Transverse colon (tissue), 4 donors: ENCODE measurements around the gene SLC7A10.

Experiments used
- CTCF ChIP-seq, 5 experiments: fragments of 200-600 bp in 3 of 5; fragments of 450-650 bp in 2 of 5; sonication (generic) in 3 of 5; IDR thresholded peaks; 1 replicate in 2 of 5; 2 replicates in 3 of 5; pipeline ENCODE4 v1.5.1; 2016 to 2017; ENCODE audit warnings: antibody characterized with exemption in 5 of 5, inconsistent platforms in 3 of 5, mild to moderate bottlenecking in 2 of 5, moderate library complexity in 1 of 5
- EP300 ChIP-seq: sonication (generic); formaldehyde crosslinking; IDR thresholded peaks from one replicate; pipeline ENCODE4 v1.6.1; 2017; ENCODE audit warnings: antibody characterized with exemption, low read depth
- POLR2A ChIP-seq: fragments of 450-650 bp; IDR thresholded peaks from one replicate; pipeline ENCODE4 v1.6.1; 2016; ENCODE audit warnings: antibody characterized with exemption, mild to moderate bottlenecking, moderate library complexity
- POLR2AphosphoS5 ChIP-seq, 3 donors: sonication (generic); formaldehyde crosslinking; IDR thresholded peaks; one replicate each; pipeline ENCODE4 v1.6.1; 2016; ENCODE audit warnings: antibody characterized with exemption in 3 of 3

GRCh38 chr19:33241091-33241529 lies 15.5 kb upstream of the SLC7A10 start:
- TF ChIP-seq EP300 (no peak), POLR2AphosphoS5 (IDR thresholded peaks at IDR 0.05) (no peak), POLR2A (no peak), CTCF (IDR thresholded peaks at IDR 0.05) (no peak)
